MM.1S (cell line): Measurements from ENCODE around the gene FTH1.

Experiments
- DNase-seq: peaks from one replicate; pipeline ENCODE4 v3.0.0-alpha.2; 2015
- H2AFZ ChIP-seq: fragments of 300-600 bp; sonication (generic); 2 replicates; pipeline ENCODE4 v1.6.0; 2016; ENCODE audit warnings: antibody characterized with exemption, low read length
- H3F3A ChIP-seq: fragments of 300-600 bp; sonication (generic); 2 replicates; pipeline ENCODE4 v1.6.1; 2016; ENCODE audit warnings: mild to moderate bottlenecking, antibody characterized with exemption, low read length, moderate library complexity, mixed read lengths; ENCODE audit not compliant: insufficient read depth
- H3K27ac ChIP-seq: fragments of 300-600 bp; sonication (generic); 2 replicates; pipeline ENCODE4 v1.5.1; 2016; ENCODE audit warnings: mild to moderate bottlenecking, low read length
- H3K27me3 ChIP-seq: fragments of 300-600 bp; sonication (generic); replicated peaks from 2 replicates; pipeline ENCODE4 v1.6.0; 2016; ENCODE audit warnings: low read length; ENCODE audit not compliant: insufficient read depth
- H3K36me3 ChIP-seq: fragments of 300-600 bp; sonication (generic); replicated peaks from 2 replicates; pipeline ENCODE4 v1.6.1; 2016; ENCODE audit warnings: mild to moderate bottlenecking, low read length, mixed read lengths; ENCODE audit not compliant: insufficient read depth
- H3K4me1 ChIP-seq: fragments of 300-600 bp; sonication (generic); 2 replicates; pipeline ENCODE4 v1.6.1; 2016; ENCODE audit warnings: low read length, mixed read lengths
- H3K4me2 ChIP-seq: fragments of 300-600 bp; sonication (generic); 2 replicates; pipeline ENCODE4 v1.6.0; 2016; ENCODE audit warnings: low read depth, low read length
- H3K4me3 ChIP-seq: fragments of 300-600 bp; sonication (generic); 2 replicates; pipeline ENCODE4 v1.5.1; 2016; ENCODE audit warnings: low read length, mixed read lengths
- H3K79me2 ChIP-seq: fragments of 300-600 bp; sonication (generic); 2 replicates; pipeline ENCODE4 v1.6.1; 2016; ENCODE audit warnings: mixed run types, low read length, mixed read lengths
- H3K9ac ChIP-seq: fragments of 300-600 bp; sonication (generic); 2 replicates; pipeline ENCODE4 v1.6.1; 2016; ENCODE audit warnings: low read length, mixed read lengths
- H3K9me2 ChIP-seq: fragments of 300-600 bp; sonication (generic); replicated peaks from 2 replicates; pipeline ENCODE4 v1.6.1; 2016; ENCODE audit warnings: mild to moderate bottlenecking, low read length, mixed read lengths; ENCODE audit not compliant: insufficient read depth
- H3K9me3 ChIP-seq: fragments of 300-600 bp; sonication (generic); replicated peaks from 2 replicates; pipeline ENCODE4 v1.6.1; 2016; ENCODE audit warnings: mild to moderate bottlenecking, low read length, mixed read lengths; ENCODE audit not compliant: insufficient read depth
- H4K20me1 ChIP-seq: fragments of 300-600 bp; sonication (generic); 2 replicates; pipeline ENCODE4 v1.6.1; 2016; ENCODE audit warnings: mild to moderate bottlenecking, low read length, moderate library complexity, mixed read lengths; ENCODE audit not compliant: insufficient read depth
- CTCF ChIP-seq: fragments of 300-600 bp; sonication (generic); IDR thresholded peaks from 2 replicates; pipeline ENCODE4 v1.5.1; 2016; ENCODE audit warnings: antibody characterized with exemption, low read length, mixed read lengths
- EZH2 ChIP-seq: fragments of 300-600 bp; sonication (generic); optimal IDR thresholded peaks from 2 replicates; pipeline ENCODE3; 2017; ENCODE audit warnings: low read depth, mild to moderate bottlenecking, antibody characterized with exemption, low read length, mixed read lengths
- EZH2phosphoT487 ChIP-seq: fragments of 300-600 bp; sonication (generic); IDR thresholded peaks from 2 replicates; pipeline ENCODE4 v1.6.1; 2018; ENCODE audit warnings: antibody characterized with exemption, low read length

The FTH1 gene

DNA sequence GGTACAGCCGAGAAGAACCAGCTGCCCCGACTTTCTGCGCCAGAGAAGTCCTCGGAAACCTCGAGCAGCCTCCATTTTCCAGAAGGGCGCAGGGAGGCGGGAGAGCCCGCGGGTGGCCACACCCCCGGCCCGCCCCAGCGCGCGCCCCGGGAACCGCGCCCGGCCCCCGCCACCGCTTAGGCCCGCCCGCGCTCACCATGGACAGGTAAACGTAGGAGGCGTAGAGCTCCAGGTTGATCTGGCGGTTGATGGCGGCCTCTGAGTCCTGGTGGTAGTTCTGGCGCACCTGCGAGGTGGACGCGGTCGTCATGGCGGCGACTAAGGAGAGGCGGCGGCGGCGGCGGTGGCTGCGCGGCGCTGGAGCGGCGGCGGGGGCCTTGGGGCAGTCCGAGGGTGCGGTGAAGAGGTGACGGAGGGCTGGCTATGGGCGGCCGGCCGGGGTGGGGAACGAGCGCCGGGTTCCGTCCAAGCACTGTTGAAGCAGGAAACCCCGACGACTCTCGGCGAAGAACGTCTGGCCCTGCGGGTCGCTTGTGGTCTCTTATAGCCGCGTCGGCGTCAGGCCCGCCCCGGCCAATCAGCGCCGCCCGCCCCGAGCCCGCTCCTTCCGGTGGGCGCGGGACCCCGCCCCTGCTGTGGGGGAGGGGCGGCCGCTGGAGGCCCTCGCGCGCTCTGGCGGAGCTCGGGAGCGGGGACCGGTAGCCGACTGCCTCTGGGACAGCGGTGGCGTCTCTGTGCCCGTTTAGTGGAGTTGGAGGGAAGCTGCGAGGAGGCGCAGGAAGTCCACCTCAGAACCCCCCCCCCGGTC, at the start of gene FTH1:
FTH1 (minus strand) TSS at position 519 of the 808 bp plus-strand sequence; CDS start at position 310, 209 bp downstream.
- peak; percentile 83 for DNase-seq
- Histone ChIP-seq H3K9me2 (no peaks in the 10 kb centered on the region), H3K36me3 (no peaks in the 10 kb centered on the region; the same call in 1 of the 2 replicates), H3K4me1 (peaks cover 25% of the 10 kb centered on the region), H3K9ac (peak within 1 kb of the TSS; percentile 59; the same call in 1 of the 2 replicates), H4K20me1 (no peaks in the 10 kb centered on the region), H3F3A (no peaks in the 10 kb centered on the region), H2AFZ (peak within 1 kb of the TSS; percentile 56), H3K4me3 (peak within 1 kb of the TSS; percentile 83), H3K79me2 (peaks cover 18% of the 10 kb centered on the region), H3K27ac (peak within 1 kb of the TSS; percentile 66; the same call in 1 of the 2 replicates), H3K4me2 (peak within 1 kb of the TSS; percentile 93), H3K27me3 (no peaks in the 10 kb centered on the region), H3K9me3 (no peaks in the 10 kb centered on the region)
- TF ChIP-seq CTCF (no peak), EZH2phosphoT487 (no peak), EZH2 (no peak)

- Histone ChIP-seq H3K9ac (no peak overlapping the region), H3K9me3 (no peaks in the 10 kb centered on the region), H2AFZ (peak overlapping the region; percentile 55), H3K4me3 (peak overlapping the region; percentile 24; the same call in 1 of the 2 replicates), H3K4me2 (peak overlapping the region; percentile 41), H3K36me3 (no peaks in the 10 kb centered on the region), H3K27ac (no peak overlapping the region), H3K4me1 (no peaks in the 10 kb centered on the region), H3F3A (no peaks in the 10 kb centered on the region), H3K27me3 (peaks cover 18% of the 10 kb centered on the region), H4K20me1 (no peaks in the 10 kb centered on the region), H3K9me2 (no peaks in the 10 kb centered on the region), H3K79me2 (no peaks in the 10 kb centered on the region)
- TF ChIP-seq EZH2phosphoT487: no peak
- TF ChIP-seq EZH2: no peak
- no peak for TF ChIP-seq CTCF
- DNase-seq: peak; percentile 27
These were observed 48.2 kb upstream of the FTH1 start for GRCh38 chr11:62015615-62016014.

DNA sequence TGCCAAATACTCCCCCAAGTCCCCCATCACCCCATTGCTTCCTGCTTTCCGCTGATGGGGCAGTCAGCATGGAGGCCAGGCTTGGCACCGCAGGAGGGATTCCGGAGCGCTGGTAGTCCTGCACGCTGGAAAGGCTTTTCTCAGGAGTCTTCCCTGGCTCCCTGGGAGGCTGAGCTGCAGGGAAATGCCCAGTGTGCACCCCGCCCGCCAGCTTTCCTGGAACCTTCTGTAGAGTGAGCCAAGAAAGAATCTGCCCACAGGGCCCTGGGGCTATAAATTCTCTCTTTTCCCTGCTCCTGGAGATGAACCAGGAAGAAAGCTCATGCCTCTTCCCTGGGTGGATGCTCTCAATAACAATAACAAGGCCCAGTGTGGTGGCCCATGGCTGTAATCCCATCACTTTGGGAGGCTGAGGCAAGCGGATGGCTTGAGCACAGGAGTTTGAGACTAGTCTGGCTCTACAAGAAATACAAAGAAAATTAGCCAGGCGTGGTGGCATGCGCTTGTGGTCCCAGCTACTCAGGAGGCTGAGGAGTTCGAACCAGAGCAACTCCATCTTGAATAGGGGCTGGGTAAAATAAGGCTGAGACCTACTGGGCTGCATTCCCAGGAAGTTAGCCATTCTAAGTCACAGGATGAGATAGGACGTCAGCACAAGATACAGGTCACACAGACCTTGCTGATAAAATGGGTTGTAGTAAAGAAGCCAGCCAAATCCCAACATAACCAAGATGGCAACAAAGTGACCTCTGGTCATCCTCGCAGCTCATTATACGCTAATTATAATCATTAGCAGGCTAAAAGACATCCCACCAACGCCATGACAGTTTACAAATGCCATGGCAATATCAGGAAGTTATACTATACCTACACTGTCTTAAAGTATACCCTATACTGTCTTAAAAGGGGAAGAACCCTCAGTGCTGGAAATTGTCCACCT, 46.4 kb upstream of the FTH1 start:
- Histone ChIP-seq H3K36me3 (no peaks in the 10 kb centered on the region), H4K20me1 (no peaks in the 10 kb centered on the region), H3F3A (no peaks in the 10 kb centered on the region), H2AFZ (no peak overlapping the region), H3K9me2 (no peaks in the 10 kb centered on the region), H3K79me2 (no peaks in the 10 kb centered on the region), H3K9ac (no peak overlapping the region), H3K4me1 (no peaks in the 10 kb centered on the region), H3K4me2 (no peak overlapping the region), H3K4me3 (no peak overlapping the region), H3K9me3 (no peaks in the 10 kb centered on the region), H3K27me3 (peaks cover 18% of the 10 kb centered on the region), H3K27ac (no peak overlapping the region)
- TF ChIP-seq EZH2 (no peak), EZH2phosphoT487 (no peak), CTCF (no peak)
- no peak for DNase-seq
